C4-2B (cell line): Measurements from ENCODE around the gene PLCG1.

Experiments used
- H3K27ac ChIP-seq: fragments of 450-650 bp; 2 replicates; pipeline ENCODE4 v1.5.1; 2017
- ZFX ChIP-seq: fragments of 450-650 bp; IDR thresholded peaks from 2 replicates; pipeline ENCODE4 v1.6.1; 2017
- TF ChIP-seq, protein P1 (sequence below): fragments of 450-650 bp; conservative IDR thresholded peaks from 2 replicates; pipeline ENCODE4 v1.5.1; 2017; ENCODE audit warnings: mild to moderate bottlenecking

Gene PLCG1

DNA sequence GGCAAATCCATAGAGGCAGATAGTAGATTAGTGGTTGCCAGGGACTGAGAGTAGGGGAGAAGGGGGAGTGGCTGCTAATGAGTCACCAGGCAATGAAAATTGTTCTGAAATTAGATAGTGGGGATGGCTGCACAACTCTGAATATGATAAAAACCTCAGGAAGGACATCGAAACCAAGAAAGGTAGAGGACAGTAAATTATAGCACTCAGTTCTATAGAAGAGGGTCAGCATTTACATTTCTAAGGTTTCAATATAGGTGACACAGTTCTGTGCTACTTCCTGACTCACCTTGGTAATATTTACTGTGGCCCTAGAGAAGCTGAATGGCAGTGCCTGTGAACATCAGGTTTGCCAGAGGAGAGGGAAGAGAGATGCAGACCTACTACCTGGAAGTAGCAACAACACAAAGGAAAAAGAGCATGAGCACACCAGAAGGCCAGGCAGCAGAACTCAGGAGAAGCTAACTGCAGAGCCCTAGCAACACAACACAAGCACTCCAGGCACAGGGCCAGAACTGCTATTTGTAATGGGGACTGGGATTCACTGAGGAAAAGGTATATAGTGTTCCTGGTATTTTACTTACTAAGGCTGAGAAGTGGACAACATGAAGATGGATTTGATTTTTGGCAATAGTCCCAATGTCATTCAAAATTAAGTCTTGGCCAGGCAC, 75.9 kb downstream of the PLCG1 start:
- TF ChIP-seq, protein P1, sequence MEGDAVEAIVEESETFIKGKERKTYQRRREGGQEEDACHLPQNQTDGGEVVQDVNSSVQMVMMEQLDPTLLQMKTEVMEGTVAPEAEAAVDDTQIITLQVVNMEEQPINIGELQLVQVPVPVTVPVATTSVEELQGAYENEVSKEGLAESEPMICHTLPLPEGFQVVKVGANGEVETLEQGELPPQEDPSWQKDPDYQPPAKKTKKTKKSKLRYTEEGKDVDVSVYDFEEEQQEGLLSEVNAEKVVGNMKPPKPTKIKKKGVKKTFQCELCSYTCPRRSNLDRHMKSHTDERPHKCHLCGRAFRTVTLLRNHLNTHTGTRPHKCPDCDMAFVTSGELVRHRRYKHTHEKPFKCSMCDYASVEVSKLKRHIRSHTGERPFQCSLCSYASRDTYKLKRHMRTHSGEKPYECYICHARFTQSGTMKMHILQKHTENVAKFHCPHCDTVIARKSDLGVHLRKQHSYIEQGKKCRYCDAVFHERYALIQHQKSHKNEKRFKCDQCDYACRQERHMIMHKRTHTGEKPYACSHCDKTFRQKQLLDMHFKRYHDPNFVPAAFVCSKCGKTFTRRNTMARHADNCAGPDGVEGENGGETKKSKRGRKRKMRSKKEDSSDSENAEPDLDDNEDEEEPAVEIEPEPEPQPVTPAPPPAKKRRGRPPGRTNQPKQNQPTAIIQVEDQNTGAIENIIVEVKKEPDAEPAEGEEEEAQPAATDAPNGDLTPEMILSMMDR = no peak
- no peak for TF ChIP-seq ZFX
- no peak overlapping the region for H3K27ac ChIP-seq

DNA sequence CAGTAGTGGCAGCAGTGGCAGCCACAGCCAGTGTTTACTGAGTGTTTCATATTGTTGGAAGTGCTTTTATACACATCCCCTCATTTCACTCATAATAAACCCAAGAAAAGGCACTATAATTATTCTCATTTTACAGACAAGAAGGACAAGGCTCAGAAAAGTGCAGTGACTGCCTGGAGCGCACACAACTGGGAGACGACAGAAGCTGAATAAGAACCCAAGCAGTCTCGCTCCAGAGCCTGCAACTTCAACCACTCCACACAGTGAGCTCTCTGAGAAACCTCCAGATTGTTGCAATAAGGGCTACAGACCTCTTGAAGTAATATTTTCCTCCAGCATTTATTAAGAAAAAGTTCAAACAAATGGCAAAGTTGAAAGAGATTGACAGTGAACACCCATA, 76.9 kb downstream of the PLCG1 start:
- no peak overlapping the region for H3K27ac ChIP-seq
- TF ChIP-seq ZFX = no peak
- TF ChIP-seq, protein P1 = no peak

DNA sequence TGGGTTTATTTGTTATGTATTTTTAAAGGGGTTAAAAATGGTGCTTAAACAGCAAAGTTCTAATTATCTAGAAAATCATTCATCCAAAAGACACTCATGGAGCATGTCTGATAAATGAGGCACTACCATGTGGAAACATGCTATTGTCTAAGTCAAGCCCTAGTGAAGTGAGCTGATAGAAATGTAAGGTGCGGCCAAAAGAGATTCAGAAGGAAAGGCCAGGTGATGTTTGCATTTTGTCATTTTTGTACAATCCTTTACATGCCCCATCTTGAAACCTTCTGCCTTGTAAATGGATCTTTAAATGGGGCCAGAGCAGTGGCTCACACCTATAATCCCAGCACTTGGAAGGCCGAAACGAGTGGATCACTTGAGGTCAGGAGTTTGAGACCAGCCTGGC, 77.3 kb downstream of the PLCG1 start:
- no peak overlapping the region for H3K27ac ChIP-seq
- no peak for TF ChIP-seq ZFX
- TF ChIP-seq, protein P1 = no peak

DNA sequence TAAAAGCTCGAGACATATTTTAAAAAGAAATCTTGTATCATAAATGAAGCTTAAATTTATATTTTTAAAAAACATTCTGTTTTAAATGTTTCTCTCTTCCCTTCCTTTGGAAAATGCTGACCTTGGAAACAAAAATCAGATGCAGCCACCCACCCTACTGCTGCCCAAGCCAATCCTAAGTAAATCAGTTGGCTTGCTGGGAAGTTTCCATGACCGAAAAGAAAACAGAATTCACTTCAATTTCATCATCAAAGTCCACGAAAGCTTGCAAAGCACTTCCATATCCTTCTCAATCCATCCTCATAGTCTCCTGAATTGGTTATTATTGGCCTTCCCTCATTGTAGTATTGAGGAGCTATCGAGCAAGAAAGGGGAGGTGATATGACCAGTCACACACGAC, 80.1 kb downstream of the PLCG1 start:
- TF ChIP-seq ZFX = no peak
- TF ChIP-seq, protein P1 = no peak
- H3K27ac ChIP-seq = no peak overlapping the region

DNA sequence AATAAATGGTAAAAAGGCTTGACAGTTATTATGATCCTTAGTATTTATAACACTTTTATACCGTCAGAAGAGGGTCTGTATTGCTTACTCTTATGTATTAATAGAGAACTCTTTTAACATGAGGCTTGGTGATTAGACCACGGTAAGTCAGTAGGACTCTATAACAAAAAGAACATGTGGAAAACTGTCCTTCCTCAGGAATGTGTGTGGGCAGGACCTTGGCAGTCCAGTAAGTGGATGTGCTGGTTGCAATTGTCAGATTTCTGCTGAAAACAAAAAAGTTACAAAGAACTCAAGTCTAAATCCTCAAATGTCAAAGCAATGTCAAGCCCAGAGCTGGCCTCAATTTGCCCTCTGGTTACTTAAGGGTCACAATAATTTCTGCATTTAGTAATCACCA, 81.1 kb downstream of the PLCG1 start:
- TF ChIP-seq ZFX = no peak
- TF ChIP-seq, protein P1 = no peak
- no peak overlapping the region for H3K27ac ChIP-seq

DNA sequence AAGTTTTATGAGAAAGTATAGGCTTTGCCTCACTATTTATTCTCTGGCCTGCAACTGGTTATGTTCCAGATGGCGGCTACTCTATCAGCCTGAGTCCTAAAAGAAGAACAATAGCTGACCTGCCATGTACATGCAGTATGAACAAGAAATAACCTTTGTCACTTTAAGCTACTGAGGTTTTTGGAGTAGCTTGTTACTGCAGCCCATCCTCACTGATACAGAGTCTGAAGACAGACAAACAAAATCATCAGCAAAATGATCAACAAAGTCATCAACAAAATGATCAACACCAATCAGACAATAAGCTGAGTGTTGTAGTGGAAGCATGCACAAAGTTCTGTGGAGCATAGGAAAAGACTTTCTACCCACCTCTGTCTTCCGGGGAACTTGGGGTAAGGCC, 82.5 kb downstream of the PLCG1 start:
- TF ChIP-seq, protein P1 = no peak
- TF ChIP-seq ZFX = no peak
- no peak overlapping the region for H3K27ac ChIP-seq

DNA sequence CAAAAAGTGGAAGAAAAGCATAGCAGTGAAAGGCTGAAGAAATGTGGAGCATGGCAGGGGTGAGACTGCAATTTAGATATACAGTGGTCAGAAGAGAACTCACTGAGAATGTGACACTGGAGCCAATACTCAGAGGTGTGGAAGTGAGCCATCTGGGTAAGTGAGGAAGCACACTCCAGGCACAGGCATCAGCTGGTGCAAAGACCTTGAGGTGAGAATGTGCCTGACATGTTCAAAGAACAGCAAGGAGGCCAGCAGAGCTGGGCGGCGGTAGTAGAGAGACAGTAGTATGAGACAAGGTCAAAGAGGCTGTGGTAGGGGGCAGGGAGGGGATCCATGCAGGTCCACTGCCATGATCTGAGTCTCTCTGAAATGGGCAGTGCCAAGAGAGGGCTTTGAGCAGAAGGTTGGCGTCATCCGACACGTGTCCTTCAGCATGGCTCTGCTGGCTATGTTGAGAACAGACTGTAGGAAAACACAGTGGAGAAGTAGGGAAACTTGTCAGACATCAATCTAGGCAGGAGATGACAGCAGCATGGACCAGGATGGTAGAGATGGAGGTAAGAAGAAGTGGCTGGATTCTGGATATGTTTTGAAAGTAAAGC, 84.4 kb downstream of the PLCG1 start:
- no peak for TF ChIP-seq ZFX
- TF ChIP-seq, protein P1 = no peak
- no peak overlapping the region for H3K27ac ChIP-seq
